Measurements from ENCODE around the gene ZNF335. TPM values are rescaled to one million over a fixed set of nuclear protein-coding genes. Genes with fewer than 3 reads are reported as not detected.

Gene ZNF335, protein sequence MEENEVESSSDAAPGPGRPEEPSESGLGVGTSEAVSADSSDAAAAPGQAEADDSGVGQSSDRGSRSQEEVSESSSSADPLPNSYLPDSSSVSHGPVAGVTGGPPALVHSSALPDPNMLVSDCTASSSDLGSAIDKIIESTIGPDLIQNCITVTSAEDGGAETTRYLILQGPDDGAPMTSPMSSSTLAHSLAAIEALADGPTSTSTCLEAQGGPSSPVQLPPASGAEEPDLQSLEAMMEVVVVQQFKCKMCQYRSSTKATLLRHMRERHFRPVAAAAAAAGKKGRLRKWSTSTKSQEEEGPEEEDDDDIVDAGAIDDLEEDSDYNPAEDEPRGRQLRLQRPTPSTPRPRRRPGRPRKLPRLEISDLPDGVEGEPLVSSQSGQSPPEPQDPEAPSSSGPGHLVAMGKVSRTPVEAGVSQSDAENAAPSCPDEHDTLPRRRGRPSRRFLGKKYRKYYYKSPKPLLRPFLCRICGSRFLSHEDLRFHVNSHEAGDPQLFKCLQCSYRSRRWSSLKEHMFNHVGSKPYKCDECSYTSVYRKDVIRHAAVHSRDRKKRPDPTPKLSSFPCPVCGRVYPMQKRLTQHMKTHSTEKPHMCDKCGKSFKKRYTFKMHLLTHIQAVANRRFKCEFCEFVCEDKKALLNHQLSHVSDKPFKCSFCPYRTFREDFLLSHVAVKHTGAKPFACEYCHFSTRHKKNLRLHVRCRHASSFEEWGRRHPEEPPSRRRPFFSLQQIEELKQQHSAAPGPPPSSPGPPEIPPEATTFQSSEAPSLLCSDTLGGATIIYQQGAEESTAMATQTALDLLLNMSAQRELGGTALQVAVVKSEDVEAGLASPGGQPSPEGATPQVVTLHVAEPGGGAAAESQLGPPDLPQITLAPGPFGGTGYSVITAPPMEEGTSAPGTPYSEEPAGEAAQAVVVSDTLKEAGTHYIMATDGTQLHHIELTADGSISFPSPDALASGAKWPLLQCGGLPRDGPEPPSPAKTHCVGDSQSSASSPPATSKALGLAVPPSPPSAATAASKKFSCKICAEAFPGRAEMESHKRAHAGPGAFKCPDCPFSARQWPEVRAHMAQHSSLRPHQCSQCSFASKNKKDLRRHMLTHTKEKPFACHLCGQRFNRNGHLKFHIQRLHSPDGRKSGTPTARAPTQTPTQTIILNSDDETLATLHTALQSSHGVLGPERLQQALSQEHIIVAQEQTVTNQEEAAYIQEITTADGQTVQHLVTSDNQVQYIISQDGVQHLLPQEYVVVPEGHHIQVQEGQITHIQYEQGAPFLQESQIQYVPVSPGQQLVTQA (N-terminal part only)
- 10 to 100 TPM; 14.5 to 29.1 (median 19.7) TPM for total RNA-seq

DNA sequence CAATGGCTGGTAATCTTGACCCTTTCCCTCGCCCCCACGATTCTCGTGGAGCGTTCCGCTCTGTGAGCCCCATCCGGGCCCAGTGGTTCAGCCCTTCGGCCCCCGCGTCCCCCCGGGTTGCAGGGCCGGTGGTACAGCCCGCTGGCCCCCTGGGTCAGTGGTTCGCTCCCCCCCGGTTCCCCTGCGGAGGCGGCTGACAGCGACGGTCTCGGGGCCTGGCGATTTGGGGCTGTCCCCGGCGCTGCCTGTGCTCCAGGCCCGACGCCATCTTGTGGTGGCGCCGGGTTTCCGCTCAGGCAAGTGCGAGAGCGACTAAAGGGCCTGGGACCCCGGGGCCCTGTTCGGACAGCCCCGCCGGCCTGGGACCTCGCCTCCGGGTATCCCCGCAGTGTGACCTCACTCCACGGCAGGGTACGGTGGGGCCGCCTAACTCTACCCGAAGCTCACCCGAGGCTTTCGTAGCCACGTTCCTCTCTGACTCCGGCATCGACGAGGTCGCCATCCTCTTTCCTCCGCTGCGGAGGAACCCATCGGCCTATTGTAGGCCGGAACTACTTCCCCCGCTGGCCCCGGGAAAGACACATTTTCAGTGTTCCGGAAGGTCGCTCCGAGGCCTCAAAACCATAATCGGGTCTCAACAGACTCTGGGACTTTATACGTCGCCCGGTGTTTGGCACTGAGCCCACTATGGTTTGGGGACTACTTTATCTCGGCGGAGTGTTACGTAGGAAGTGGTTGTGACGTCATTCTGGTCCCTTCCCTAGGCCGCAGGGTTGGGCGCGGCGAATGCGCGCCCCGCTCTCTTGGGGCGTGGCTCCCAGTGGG, at the start of gene ZNF335:
Gene ZNF335 (minus strand): TSS at position 529 of the 825 bp plus-strand sequence. CDS start 793 bp downstream, outside the sequence.
- peak in 1 of 3 donors; percentile 44 for TF ChIP-seq CTCF (IDR thresholded peaks at IDR 0.05)
- peak; percentile 77 for DNase-seq (ENCODE audit: low spot score)
- peak; percentile 94 for ATAC-seq (ENCODE audit: low FRiP score)

DNA sequence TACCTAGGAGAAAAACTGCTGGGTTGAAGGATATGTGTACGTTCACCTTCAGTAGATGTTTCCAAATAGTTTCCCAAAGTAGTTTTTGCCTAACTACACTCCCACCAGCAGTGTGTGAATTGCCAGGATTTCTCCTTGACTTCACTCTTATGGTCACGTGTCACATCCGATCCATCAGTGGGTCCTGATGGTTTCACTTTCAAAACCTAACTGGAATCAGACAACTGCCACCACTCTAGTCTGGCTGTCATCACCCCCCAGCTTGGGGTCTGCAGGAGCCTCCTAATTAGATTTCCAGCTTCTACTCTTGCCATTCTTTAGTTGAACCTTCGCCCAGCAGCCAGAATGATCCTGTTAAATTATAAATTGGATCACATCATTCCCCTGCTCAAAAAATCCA, 48.6 kb upstream of the ZNF335 start:
- ATAC-seq (ENCODE audit: low FRiP score) (no peak), DNase-seq (ENCODE audit: low spot score) (no peak)

DNA sequence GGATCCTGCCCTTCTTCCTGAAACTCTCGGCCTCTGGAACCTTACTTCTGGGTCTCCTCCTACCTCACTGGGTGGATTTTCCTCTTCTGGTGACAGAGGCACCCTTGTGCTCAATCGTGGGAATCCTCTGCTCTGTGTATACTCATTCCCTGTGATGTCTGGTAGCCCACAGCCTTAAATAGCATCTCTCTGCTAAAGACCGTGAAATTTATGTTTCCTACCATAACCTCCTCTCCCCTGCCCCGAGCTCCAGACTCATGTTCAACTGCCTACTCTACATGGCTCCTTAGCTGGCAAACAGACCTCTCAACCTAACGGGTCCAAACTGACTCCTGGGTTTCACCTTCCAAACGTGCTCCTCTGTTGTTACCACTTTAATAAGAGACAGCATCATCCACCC, 46.6 kb upstream of the ZNF335 start:
- no peak for TF ChIP-seq CTCF (IDR thresholded peaks at IDR 0.05)
- ATAC-seq (ENCODE audit: low FRiP score) = no peak
- no peak for DNase-seq (ENCODE audit: low spot score)

More for the DNA sequence above, 48.6 kb upstream of the ZNF335 start:
- TF ChIP-seq CTCF (IDR thresholded peaks at IDR 0.05) = no peak

DNA sequence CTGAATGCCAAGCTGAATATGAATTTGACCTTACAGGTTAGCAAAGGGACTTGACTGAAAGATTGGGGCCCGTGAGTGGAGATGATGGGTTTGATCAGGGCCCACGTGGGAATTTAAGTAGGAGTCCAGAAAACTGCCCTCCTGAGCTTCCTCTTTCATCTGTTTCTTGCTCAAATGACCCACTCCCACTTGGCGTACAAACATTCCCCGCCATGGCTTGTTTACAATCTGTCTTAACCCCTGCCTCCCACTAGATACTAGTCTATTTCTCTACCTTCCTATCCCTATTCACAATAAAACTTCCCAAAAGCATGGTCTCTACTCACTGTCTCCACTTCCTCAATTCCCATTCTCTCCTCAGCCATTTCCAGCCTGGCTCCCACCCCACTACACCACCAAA, 46.1 kb upstream of the ZNF335 start:
- no peak for DNase-seq (ENCODE audit: low spot score)
- TF ChIP-seq CTCF (IDR thresholded peaks at IDR 0.05) = no peak
- ATAC-seq (ENCODE audit: low FRiP score) = no peak

- ATAC-seq (ENCODE audit: low FRiP score) (no peak), DNase-seq (ENCODE audit: low spot score) (no peak)
- TF ChIP-seq CTCF (IDR thresholded peaks at IDR 0.05) = no peak
These were observed 45.3 kb upstream of the ZNF335 start for GRCh38 chr20:46017272-46017671.
